HepG2 (cell line): ENCODE data around the gene LIMCH1. TPM values are rescaled to one million over a fixed set of nuclear protein-coding genes. Genes with fewer than 3 reads are reported as not detected.

Experiments
- HOXD1 ChIP-seq: sonication (generic); formaldehyde crosslinking; IDR thresholded peaks from 2 replicates; pipeline ENCODE4 v1.5.0; 2020; ENCODE audit warnings: missing genetic modification reagents
- NFYB ChIP-seq: sonication (generic); formaldehyde crosslinking; IDR thresholded peaks from 2 replicates; pipeline ENCODE4 v1.4.0; 2020; ENCODE audit warnings: missing genetic modification reagents
- ZFP62 ChIP-seq: sonication (generic); formaldehyde crosslinking; IDR thresholded peaks from 2 replicates; pipeline ENCODE4 v1.4.0; 2020; ENCODE audit warnings: missing genetic modification reagents
- ZNF224 ChIP-seq: sonication (generic); formaldehyde crosslinking; IDR thresholded peaks from 2 replicates; pipeline ENCODE4 v1.5.0; 2020; ENCODE audit warnings: mild to moderate bottlenecking, missing genetic modification reagents
- ZNF430 ChIP-seq: sonication (generic); formaldehyde crosslinking; IDR thresholded peaks from 2 replicates; pipeline ENCODE4 v1.9.0; 2021; ENCODE audit warnings: mild to moderate bottlenecking, missing genetic modification reagents
- ZNF616 ChIP-seq: sonication (generic); formaldehyde crosslinking; IDR thresholded peaks from 2 replicates; pipeline ENCODE4 v1.5.0; 2020; ENCODE audit warnings: low read depth, mild to moderate bottlenecking, missing genetic modification reagents
- polyA plus RNA-seq, 8 experiments: library from polyadenylated mRNA; depleted of rRNA in 3 of 8; stranded (reverse) in 7 of 8; unstranded in 1 of 8; fragments of >200 nt; fragmentation: Illumina TruSeq in 4 of 8; extraction: Trizol in 4 of 8; gene quantifications; 2 replicates each; pipeline versions ENCODE4 v1.2.1 to v1.2.3, GENCODE V29; 2011 to 2016; ENCODE audit warnings: low read depth in 4 of 8, missing spikeins in 1 of 8, mixed read lengths in 1 of 8; ENCODE audit not compliant: insufficient read depth in 1 of 8
- total RNA-seq, 5 experiments: library from RNA; depleted of rRNA; stranded (reverse); fragments of >200 nt; fragmentation: Illumina TruSeq; extraction: Trizol; gene quantifications; 2 replicates each; pipeline ENCODE4 v1.2.3, GENCODE V29; 2016; ENCODE audit warnings: low read depth in 1 of 5
- TF ChIP-seq, protein P1 (sequence below): sonication (generic); formaldehyde crosslinking; IDR thresholded peaks from 2 replicates; pipeline ENCODE4 v1.4.0; 2020; ENCODE audit warnings: missing genetic modification reagents
- TF ChIP-seq, protein P2 (sequence below): IDR thresholded peaks from 2 replicates; pipeline ENCODE4 v1.4.0; 2020; ENCODE audit warnings: mild to moderate bottlenecking, missing genetic modification reagents
- TF ChIP-seq, protein P3 (sequence below): sonication (generic); formaldehyde crosslinking; IDR thresholded peaks from 2 replicates; pipeline ENCODE4 v1.4.0; 2020; ENCODE audit warnings: missing genetic modification reagents
- TF ChIP-seq, protein P4 (sequence below): IDR thresholded peaks from 2 replicates; pipeline ENCODE4 v1.6.1; 2016; ENCODE audit warnings: mild to moderate bottlenecking, missing biosample characterization, missing genetic modification reagents

The LIMCH1 gene
- total and polyA plus RNA-seq, 2 of the 13 experiments (the other 11 are each of a cell fraction or from before 2014, with no cell fraction given) = 0.04 TPM; not detected in 1

DNA sequence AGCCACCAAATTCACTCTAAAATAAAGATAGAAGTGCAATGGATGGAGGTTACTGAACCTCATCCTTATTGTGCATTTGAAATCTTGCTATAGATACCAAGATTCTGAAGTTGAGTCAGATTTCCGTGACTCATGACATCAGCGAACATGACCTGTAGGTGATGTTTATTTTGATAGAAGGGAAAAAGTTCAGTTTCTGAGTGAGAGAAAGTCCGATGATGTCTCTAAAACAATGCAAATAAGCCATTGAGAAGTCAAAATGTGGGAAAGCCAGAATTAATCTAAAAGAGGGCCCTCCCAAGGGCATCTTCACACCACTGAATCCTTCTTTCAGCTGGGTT is 190.6 kb downstream of the LIMCH1 start (continued):
- TF ChIP-seq, protein P1, sequence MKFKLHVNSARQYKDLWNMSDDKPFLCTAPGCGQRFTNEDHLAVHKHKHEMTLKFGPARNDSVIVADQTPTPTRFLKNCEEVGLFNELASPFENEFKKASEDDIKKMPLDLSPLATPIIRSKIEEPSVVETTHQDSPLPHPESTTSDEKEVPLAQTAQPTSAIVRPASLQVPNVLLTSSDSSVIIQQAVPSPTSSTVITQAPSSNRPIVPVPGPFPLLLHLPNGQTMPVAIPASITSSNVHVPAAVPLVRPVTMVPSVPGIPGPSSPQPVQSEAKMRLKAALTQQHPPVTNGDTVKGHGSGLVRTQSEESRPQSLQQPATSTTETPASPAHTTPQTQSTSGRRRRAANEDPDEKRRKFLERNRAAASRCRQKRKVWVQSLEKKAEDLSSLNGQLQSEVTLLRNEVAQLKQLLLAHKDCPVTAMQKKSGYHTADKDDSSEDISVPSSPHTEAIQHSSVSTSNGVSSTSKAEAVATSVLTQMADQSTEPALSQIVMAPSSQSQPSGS (CRISPR knock-in tag) = no peak
- TF ChIP-seq, protein P2, sequence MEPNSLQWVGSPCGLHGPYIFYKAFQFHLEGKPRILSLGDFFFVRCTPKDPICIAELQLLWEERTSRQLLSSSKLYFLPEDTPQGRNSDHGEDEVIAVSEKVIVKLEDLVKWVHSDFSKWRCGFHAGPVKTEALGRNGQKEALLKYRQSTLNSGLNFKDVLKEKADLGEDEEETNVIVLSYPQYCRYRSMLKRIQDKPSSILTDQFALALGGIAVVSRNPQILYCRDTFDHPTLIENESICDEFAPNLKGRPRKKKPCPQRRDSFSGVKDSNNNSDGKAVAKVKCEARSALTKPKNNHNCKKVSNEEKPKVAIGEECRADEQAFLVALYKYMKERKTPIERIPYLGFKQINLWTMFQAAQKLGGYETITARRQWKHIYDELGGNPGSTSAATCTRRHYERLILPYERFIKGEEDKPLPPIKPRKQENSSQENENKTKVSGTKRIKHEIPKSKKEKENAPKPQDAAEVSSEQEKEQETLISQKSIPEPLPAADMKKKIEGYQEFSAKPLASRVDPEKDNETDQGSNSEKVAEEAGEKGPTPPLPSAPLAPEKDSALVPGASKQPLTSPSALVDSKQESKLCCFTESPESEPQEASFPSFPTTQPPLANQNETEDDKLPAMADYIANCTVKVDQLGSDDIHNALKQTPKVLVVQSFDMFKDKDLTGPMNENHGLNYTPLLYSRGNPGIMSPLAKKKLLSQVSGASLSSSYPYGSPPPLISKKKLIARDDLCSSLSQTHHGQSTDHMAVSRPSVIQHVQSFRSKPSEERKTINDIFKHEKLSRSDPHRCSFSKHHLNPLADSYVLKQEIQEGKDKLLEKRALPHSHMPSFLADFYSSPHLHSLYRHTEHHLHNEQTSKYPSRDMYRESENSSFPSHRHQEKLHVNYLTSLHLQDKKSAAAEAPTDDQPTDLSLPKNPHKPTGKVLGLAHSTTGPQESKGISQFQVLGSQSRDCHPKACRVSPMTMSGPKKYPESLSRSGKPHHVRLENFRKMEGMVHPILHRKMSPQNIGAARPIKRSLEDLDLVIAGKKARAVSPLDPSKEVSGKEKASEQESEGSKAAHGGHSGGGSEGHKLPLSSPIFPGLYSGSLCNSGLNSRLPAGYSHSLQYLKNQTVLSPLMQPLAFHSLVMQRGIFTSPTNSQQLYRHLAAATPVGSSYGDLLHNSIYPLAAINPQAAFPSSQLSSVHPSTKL = no peak
- TF ChIP-seq ZFP62 (CRISPR knock-in tag) = no peak
- TF ChIP-seq ZNF616 (CRISPR knock-in tag) = no peak
- TF ChIP-seq NFYB (CRISPR knock-in tag) = no peak
- no peak for TF ChIP-seq ZNF224 (CRISPR knock-in tag)
- TF ChIP-seq HOXD1 (CRISPR knock-in tag) = no peak
- TF ChIP-seq, protein P3, sequence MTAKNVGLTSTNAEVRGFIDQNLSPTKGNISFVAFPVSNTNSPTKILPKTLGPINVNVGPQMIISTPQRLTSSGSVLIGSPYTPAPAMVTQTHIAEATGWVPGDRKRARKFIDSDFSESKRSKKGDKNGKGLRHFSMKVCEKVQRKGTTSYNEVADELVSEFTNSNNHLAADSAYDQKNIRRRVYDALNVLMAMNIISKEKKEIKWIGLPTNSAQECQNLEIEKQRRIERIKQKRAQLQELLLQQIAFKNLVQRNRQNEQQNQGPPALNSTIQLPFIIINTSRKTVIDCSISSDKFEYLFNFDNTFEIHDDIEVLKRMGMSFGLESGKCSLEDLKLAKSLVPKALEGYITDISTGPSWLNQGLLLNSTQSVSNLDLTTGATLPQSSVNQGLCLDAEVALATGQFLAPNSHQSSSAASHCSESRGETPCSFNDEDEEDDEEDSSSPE (CRISPR knock-in tag) = no peak
- TF ChIP-seq, protein P4, sequence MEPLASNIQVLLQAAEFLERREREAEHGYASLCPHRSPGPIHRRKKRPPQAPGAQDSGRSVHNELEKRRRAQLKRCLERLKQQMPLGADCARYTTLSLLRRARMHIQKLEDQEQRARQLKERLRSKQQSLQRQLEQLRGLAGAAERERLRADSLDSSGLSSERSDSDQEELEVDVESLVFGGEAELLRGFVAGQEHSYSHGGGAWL (CRISPR knock-in tag) = no peak
- TF ChIP-seq ZNF430 (CRISPR knock-in tag) = no peak
